Esophagus muscularis mucosa (tissue), 3 donors: Measurements from ENCODE around the gene CDK4.

ENCODE experiments used
- EP300 ChIP-seq: sonication (generic); formaldehyde crosslinking; IDR thresholded peaks from one replicate; pipeline ENCODE4 v1.6.1; 2017; ENCODE audit warnings: antibody characterized with exemption
- TF ChIP-seq, protein P1 (sequence below), 3 experiments: fragments of 200-600 bp in 2 of 3; fragments of 450-650 bp in 1 of 3; sonication (generic) in 2 of 3; IDR thresholded peaks; one replicate each; pipeline ENCODE4 v1.5.1; 2017 to 2019; ENCODE audit warnings: antibody characterized with exemption in 3 of 3, mild to moderate bottlenecking in 2 of 3, moderate library complexity in 1 of 3

DNA sequence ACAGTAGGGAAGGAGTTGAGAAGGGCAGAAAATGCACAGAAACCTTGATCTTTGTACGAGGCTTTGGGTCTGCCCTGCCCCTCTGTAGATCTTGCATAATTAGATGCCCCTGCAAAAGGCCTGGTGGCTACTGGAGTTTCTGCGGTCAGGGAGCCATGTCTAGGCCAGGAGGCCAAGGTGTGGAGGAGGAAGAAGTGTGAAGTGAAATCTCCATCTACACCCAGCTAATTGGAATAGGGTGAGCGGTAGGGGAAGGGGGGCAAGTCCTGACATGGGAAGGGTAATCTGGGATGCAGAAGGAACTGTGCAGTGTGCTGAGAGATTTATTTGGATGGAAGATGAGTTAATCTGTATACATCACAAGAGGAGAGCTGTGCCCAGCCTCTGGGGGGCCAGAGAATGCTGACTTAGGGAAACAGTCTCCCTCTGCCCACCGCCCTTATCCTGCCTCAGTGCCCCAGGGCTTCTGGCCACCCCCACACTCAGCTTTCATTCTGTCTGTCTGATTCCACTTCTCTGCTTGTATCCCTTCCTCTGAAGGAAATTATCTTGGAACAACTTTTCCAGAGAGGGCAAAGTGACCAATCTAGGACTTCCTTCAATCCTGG, 9.4 kb upstream of the CDK4 start:
- TF ChIP-seq, protein P1, sequence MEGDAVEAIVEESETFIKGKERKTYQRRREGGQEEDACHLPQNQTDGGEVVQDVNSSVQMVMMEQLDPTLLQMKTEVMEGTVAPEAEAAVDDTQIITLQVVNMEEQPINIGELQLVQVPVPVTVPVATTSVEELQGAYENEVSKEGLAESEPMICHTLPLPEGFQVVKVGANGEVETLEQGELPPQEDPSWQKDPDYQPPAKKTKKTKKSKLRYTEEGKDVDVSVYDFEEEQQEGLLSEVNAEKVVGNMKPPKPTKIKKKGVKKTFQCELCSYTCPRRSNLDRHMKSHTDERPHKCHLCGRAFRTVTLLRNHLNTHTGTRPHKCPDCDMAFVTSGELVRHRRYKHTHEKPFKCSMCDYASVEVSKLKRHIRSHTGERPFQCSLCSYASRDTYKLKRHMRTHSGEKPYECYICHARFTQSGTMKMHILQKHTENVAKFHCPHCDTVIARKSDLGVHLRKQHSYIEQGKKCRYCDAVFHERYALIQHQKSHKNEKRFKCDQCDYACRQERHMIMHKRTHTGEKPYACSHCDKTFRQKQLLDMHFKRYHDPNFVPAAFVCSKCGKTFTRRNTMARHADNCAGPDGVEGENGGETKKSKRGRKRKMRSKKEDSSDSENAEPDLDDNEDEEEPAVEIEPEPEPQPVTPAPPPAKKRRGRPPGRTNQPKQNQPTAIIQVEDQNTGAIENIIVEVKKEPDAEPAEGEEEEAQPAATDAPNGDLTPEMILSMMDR (IDR thresholded peaks at IDR 0.05) = no peak
- no peak for TF ChIP-seq EP300
